HEK293T (cell line): ENCODE data around the gene MYH10.

ENCODE experiments used
- ARNT ChIP-seq: fragments of 450-650 bp; IDR thresholded peaks from 2 replicates; pipeline ENCODE4 v1.6.1; 2017; ENCODE audit warnings: mild to moderate bottlenecking
- FOXA1 ChIP-seq: fragments of 450-650 bp; IDR thresholded peaks from 2 replicates; pipeline ENCODE4 v1.6.1; 2016; ENCODE audit warnings: mild to moderate bottlenecking
- FOXK2 ChIP-seq: fragments of 450-650 bp; IDR thresholded peaks from 2 replicates; pipeline ENCODE4 v1.6.1; 2016; ENCODE audit warnings: mild to moderate bottlenecking
- HDGF ChIP-seq: fragments of 450-650 bp; IDR thresholded peaks from 2 replicates; pipeline ENCODE4 v1.6.1; 2017; ENCODE audit warnings: antibody characterized with exemption, borderline replicate concordance
- LEF1 ChIP-seq: fragments of 450-650 bp; IDR thresholded peaks from 2 replicates; pipeline ENCODE4 v1.6.1; 2017; ENCODE audit warnings: mild to moderate bottlenecking, borderline replicate concordance
- SP1 ChIP-seq: fragments of 450-650 bp; IDR thresholded peaks from 2 replicates; pipeline ENCODE4 v1.6.1; 2017
- SUZ12 ChIP-seq: fragments of 450-650 bp; IDR thresholded peaks from 2 replicates; pipeline ENCODE4 v1.6.1; 2016; ENCODE audit warnings: mild to moderate bottlenecking

DNA sequence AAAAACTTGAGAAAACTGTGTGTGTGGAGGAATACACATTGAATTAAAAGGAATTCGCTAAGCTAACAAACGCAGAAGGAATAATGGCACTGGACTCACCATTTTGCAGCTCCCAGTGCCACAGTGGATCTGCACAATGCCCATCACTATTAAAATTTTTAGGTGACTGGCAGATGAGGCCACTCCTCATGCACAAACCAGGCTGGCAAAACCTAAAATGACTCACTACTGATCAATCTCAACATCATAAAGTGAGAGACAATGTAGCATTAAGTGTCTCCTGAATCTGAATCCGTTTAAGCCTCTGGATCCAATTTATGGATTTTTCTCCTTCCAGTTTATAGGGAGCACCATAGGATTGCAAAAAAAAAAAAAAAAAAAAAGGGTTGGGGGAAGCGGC is 20.6 kb downstream of the MYH10 start:
- TF ChIP-seq SP1 (no peak), FOXK2 (no peak), FOXA1 (no peak), SUZ12 (no peak), LEF1 (no peak), HDGF (no peak), ARNT (no peak)
